HEK293T (cell line): Measurements from ENCODE around the gene TRHDE.

ENCODE experiments used
- BHLHE40 ChIP-seq: fragments of 450-650 bp; IDR thresholded peaks from 2 replicates; pipeline ENCODE4 v1.6.1; 2016; ENCODE audit warnings: mild to moderate bottlenecking, moderate library complexity, borderline replicate concordance
- CTBP1 ChIP-seq: fragments of 450-650 bp; IDR thresholded peaks from 2 replicates; pipeline ENCODE4 v1.6.1; 2016; ENCODE audit warnings: borderline replicate concordance
- ELF4 ChIP-seq: fragments of 450-650 bp; IDR thresholded peaks from 2 replicates; pipeline ENCODE4 v1.6.1; 2017; ENCODE audit warnings: antibody characterized with exemption
- FOXA1 ChIP-seq: fragments of 450-650 bp; IDR thresholded peaks from 2 replicates; pipeline ENCODE4 v1.6.1; 2016; ENCODE audit warnings: mild to moderate bottlenecking
- FOXK2 ChIP-seq: fragments of 450-650 bp; IDR thresholded peaks from 2 replicates; pipeline ENCODE4 v1.6.1; 2016; ENCODE audit warnings: mild to moderate bottlenecking
- FOXM1 ChIP-seq: fragments of 450-650 bp; IDR thresholded peaks from 2 replicates; pipeline ENCODE4 v1.6.1; 2017; ENCODE audit warnings: mild to moderate bottlenecking, borderline replicate concordance
- L3MBTL2 ChIP-seq: fragments of 450-650 bp; conservative IDR thresholded peaks from 2 replicates; pipeline ENCODE4 v1.6.1; 2016; ENCODE audit warnings: mild to moderate bottlenecking
- SP1 ChIP-seq: fragments of 450-650 bp; IDR thresholded peaks from 2 replicates; pipeline ENCODE4 v1.6.1; 2017

GRCh38 chr12:72270246-72270645, 1.9 kb upstream of the TRHDE start:
- no peak for TF ChIP-seq BHLHE40
- no peak for TF ChIP-seq FOXK2
- TF ChIP-seq FOXA1 = no peak
- TF ChIP-seq ELF4 = no peak
- TF ChIP-seq FOXM1 = no peak
- no peak for TF ChIP-seq CTBP1
- TF ChIP-seq SP1 = no peak
- no peak for TF ChIP-seq L3MBTL2
